Left lung (tissue), 10 donors: ENCODE measurements around the gene PBRM1. TPM values are rescaled to one million over a fixed set of nuclear protein-coding genes. Genes with fewer than 3 reads are reported as not detected.

Experiments used
- ATAC-seq: fragments of 200-7000 bp; cut with Tn5 transposase; one replicate; pipeline ENCODE4 v1.9.1; 2020; ENCODE audit warnings: moderate library complexity
- DNase-seq, 4 donors: peaks; one replicate each; pipeline ENCODE4 v3.0.0-alpha.2; 2013 to 2020
- H3K27ac ChIP-seq, 2 donors: fragments of 200-600 bp; sonication (generic) in 1 of 2; one replicate each; pipeline versions ENCODE4 v1.5.0 to v1.8.0; 2020 to 2021
- H3K27me3 ChIP-seq, 2 donors: fragments of 200-600 bp; sonication (generic) in 1 of 2; one replicate each; pipeline versions ENCODE4 v1.5.0 to v1.8.0; 2020 to 2021
- H3K36me3 ChIP-seq, 2 donors: fragments of 200-600 bp; sonication (generic) in 1 of 2; one replicate each; pipeline versions ENCODE4 v1.5.0 to v1.8.0; 2020 to 2021
- H3K4me1 ChIP-seq, 2 donors: fragments of 200-600 bp; one replicate each; pipeline ENCODE4 v1.8.0; 2021
- H3K4me3 ChIP-seq, 2 donors: fragments of 200-600 bp; sonication (generic) in 1 of 2; one replicate each; pipeline versions ENCODE4 v1.5.0 to v1.8.0; 2020 to 2021; ENCODE audit warnings: mild to moderate bottlenecking in 1 of 2
- H3K9me3 ChIP-seq, 2 donors: fragments of 200-600 bp; sonication (generic) in 1 of 2; one replicate each; pipeline versions ENCODE4 v1.5.0 to v1.8.0; 2020 to 2021
- intact Hi-C, 2 donors: fragments of 100-400 bp; cut with DNase I; formaldehyde crosslinking; loops; one replicate each; pipeline versions ENCODE4 v1.11.2 to v1.14.2; 2022
- polyA plus RNA-seq, 6 donors: library from polyadenylated mRNA; unstranded; fragments of 120-200 nt; gene quantifications; one replicate each; pipeline ENCODE4 v1.2.1, GENCODE V29; 2013; ENCODE audit not compliant: insufficient read length in 6 of 6
- total RNA-seq, 2 donors: library from RNA; stranded (reverse); fragmentation: NEBNext Ultra II Directional; extraction: Animal tissue kit (Norgen Biotek cat#: 25700); gene quantifications; one replicate each; pipeline ENCODE4 v1.2.1, GENCODE V29; 2021
- TF ChIP-seq, protein P1 (sequence below), 2 donors: fragments of 200-600 bp; sonication (generic) in 1 of 2; IDR thresholded peaks; one replicate each; pipeline versions ENCODE4 v1.5.0 to v1.8.0; 2021; ENCODE audit warnings: antibody characterized with exemption in 2 of 2
- donor health status: DM: no; HTN: yes; CAD: no.
- donor health status: DM: no; HTN: no; CAD: no.

The PBRM1 gene
- total and polyA plus RNA-seq, 8 donors = 62.2 to 79.8 (median 65.8) TPM

DNA sequence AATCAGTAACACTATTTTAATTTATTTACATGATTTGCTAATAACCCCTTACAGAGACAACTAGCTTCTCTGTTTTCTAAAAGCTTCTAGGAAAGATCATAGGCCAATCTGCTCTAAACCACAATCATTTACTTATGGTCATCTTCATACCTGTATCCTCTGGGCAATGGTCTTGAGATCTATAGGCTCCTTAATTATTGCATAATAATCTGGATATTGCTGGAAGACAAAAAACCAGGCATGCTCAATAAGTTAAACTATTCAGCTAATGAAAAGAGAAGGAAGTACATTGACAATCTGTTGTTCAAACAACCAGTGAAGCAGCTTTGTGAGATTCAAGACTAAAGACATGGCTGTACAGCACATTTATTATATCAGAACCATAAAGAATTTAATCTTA lies 34.1 kb downstream of the PBRM1 start:
- no peaks in the 10 kb centered on the region for H3K9me3 ChIP-seq
- TF ChIP-seq, protein P1, sequence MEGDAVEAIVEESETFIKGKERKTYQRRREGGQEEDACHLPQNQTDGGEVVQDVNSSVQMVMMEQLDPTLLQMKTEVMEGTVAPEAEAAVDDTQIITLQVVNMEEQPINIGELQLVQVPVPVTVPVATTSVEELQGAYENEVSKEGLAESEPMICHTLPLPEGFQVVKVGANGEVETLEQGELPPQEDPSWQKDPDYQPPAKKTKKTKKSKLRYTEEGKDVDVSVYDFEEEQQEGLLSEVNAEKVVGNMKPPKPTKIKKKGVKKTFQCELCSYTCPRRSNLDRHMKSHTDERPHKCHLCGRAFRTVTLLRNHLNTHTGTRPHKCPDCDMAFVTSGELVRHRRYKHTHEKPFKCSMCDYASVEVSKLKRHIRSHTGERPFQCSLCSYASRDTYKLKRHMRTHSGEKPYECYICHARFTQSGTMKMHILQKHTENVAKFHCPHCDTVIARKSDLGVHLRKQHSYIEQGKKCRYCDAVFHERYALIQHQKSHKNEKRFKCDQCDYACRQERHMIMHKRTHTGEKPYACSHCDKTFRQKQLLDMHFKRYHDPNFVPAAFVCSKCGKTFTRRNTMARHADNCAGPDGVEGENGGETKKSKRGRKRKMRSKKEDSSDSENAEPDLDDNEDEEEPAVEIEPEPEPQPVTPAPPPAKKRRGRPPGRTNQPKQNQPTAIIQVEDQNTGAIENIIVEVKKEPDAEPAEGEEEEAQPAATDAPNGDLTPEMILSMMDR (IDR thresholded peaks at IDR 0.05) = no peak
- H3K4me1 ChIP-seq = no peaks in the 10 kb centered on the region
- H3K27ac ChIP-seq = no peak overlapping the region
- no peak for ATAC-seq
- peaks cover 4 to 99% of the 10 kb centered on the region in 2 donors for H3K36me3 ChIP-seq
- intact Hi-C loops = no loop called here
- no peak overlapping the region for H3K4me3 ChIP-seq
- no peak for DNase-seq
- no peaks in the 10 kb centered on the region for H3K27me3 ChIP-seq

DNA sequence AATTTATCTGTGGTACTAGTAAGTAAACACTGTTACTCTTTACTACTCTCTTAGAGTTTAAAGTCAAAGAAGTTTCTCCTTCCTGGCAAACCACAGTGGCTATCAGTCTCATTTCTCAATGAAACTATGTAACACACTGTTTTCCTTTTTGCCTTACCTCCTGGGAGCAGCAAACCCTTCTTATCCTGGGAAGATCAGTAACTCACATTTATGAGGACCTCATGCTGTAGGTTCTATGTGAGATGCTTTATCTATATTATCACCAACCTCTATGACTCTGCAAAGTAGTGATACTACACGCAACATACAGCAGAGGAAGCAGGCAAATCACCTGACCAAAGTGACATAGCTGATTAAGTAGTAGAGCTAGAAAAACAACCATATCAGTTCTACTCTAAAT lies 35.3 kb downstream of the PBRM1 start:
- TF ChIP-seq, protein P1 (IDR thresholded peaks at IDR 0.05) = no peak
- no peak for DNase-seq
- ATAC-seq = no peak
- no peaks in the 10 kb centered on the region for H3K27me3 ChIP-seq
- H3K4me3 ChIP-seq = no peak overlapping the region
- no peaks in the 10 kb centered on the region for H3K9me3 ChIP-seq
- peaks cover 4 to 99% of the 10 kb centered on the region in 2 donors for H3K36me3 ChIP-seq
- no peak overlapping the region for H3K27ac ChIP-seq
- no peaks in the 10 kb centered on the region for H3K4me1 ChIP-seq
- intact Hi-C loops = no loop called here

DNA sequence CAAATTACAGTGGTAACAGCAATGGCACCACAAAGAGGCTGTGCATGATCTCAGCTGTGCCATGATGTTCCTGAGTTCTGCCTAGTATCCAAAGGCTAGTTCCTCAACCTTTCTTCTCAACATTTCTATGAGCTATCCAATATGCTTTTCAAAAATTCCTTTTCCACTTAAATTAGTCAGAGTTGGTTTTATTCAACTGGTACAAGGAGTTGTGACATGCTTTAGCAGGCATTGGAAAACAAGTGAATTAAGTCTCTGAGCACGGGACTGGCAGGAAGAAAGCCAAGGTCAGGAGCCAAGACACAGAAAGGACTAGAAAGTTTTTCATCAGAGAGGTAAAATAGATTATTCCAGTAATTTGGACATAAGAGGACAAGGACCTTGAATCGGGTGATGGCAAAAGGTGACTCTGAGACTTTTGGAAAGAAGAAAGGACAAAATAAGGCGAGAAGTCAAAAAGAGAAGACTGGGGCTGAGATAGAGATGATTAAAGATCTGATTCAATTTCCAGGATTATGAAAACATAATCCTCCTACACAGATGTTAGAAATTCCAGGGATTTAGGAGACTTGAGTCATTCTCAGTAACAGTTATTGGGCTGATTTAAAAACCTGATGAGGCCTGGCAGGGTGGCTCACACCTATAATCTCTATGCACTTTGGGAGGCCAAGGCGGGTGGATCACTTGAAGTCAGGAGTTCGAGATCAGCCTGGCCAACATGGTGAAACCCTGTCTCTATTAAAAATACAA lies 36.1 kb downstream of the PBRM1 start:
- no peak overlapping the region for H3K4me3 ChIP-seq
- intact Hi-C loops = no loop called here
- ATAC-seq = no peak
- no peaks in the 10 kb centered on the region for H3K4me1 ChIP-seq
- TF ChIP-seq, protein P1 (IDR thresholded peaks at IDR 0.05) = no peak
- H3K27ac ChIP-seq = no peak overlapping the region
- H3K36me3 ChIP-seq = peaks cover 4 to 99% of the 10 kb centered on the region in 2 donors
- no peak for DNase-seq
- no peaks in the 10 kb centered on the region for H3K27me3 ChIP-seq
- no peaks in the 10 kb centered on the region for H3K9me3 ChIP-seq

DNA sequence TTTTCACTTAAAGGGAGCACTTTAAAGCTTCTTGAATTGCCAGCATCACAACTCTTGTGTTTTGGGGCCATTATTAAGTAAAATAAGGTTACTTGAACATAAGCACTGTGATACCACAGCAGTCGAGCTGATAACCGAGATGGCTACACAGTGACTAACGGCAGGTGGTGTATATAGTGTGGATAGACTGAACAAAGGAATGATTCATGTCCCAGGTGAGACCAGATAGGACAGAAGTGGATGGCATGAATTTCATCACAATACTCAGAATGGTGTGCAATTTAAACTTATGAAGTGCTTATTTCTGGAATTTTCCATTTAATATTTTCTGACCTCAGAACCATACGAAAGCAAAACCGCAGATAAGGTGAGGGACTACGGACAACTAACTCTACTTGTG lies 40.2 kb downstream of the PBRM1 start:
- intact Hi-C loops = no loop called here
- H3K27ac ChIP-seq = no peak overlapping the region
- H3K27me3 ChIP-seq = no peaks in the 10 kb centered on the region
- no peak for DNase-seq
- H3K36me3 ChIP-seq = peaks cover 0 to 99% of the 10 kb centered on the region in 2 donors
- no peak for ATAC-seq
- no peaks in the 10 kb centered on the region for H3K4me1 ChIP-seq
- no peak overlapping the region for H3K4me3 ChIP-seq
- no peaks in the 10 kb centered on the region for H3K9me3 ChIP-seq
- TF ChIP-seq, protein P1 (IDR thresholded peaks at IDR 0.05) = no peak

DNA sequence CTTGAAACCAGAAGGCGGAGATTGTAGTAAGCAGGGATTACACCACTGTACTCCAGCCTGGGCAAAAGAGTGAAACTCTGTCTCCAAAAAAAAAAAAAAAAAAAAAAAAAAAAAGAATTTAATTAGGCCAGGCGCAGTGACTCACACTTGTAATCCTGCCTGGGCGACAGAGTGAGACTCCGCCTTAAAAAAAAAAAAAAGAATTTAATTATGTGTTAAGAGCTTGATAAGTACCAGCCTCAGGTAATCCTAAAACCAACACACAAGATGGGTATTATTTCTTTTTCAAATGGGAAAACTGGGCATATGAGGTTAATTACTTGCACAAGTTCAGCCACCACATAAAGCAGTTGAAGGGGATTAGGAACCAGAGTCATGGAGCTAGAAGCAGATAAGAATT lies 49.0 kb downstream of the PBRM1 start:
- DNase-seq = peak in 1 of 4 donors; percentile 36
- H3K27ac ChIP-seq = no peak overlapping the region
- H3K9me3 ChIP-seq = no peaks in the 10 kb centered on the region
- intact Hi-C loops = no loop called here
- no peaks in the 10 kb centered on the region for H3K4me1 ChIP-seq
- no peak overlapping the region for H3K4me3 ChIP-seq
- no peaks in the 10 kb centered on the region for H3K27me3 ChIP-seq
- ATAC-seq = peak; percentile 92
- peaks cover 0 to 100% of the 10 kb centered on the region in 2 donors for H3K36me3 ChIP-seq
- TF ChIP-seq, protein P1 (IDR thresholded peaks at IDR 0.05) = no peak
